GM18505 (cell line): ENCODE results near the gene XRCC1.

Experiments
- ATAC-seq: cut with Tn5 transposase; IDR thresholded peaks from one replicate; pipeline ENCODE4 v1.9.1; 2021; ENCODE audit not compliant: unreplicated experiment
- POLR2A ChIP-seq: IDR thresholded peaks from 4 replicates; pipeline ENCODE4 v1.6.1; 2011; ENCODE audit warnings: borderline replicate concordance; ENCODE audit not compliant: insufficient read depth, insufficient read length; ENCODE audit errors: extremely low read depth

XRCC1 gene, protein sequence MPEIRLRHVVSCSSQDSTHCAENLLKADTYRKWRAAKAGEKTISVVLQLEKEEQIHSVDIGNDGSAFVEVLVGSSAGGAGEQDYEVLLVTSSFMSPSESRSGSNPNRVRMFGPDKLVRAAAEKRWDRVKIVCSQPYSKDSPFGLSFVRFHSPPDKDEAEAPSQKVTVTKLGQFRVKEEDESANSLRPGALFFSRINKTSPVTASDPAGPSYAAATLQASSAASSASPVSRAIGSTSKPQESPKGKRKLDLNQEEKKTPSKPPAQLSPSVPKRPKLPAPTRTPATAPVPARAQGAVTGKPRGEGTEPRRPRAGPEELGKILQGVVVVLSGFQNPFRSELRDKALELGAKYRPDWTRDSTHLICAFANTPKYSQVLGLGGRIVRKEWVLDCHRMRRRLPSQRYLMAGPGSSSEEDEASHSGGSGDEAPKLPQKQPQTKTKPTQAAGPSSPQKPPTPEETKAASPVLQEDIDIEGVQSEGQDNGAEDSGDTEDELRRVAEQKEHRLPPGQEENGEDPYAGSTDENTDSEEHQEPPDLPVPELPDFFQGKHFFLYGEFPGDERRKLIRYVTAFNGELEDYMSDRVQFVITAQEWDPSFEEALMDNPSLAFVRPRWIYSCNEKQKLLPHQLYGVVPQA

GRCh38 chr19:43575156-43575950 is at the start of gene XRCC1, which contains the start of gene PINLYP:
Gene XRCC1, minus strand, starts transcription at chr19:43575527. Its CDS starts 69 bp downstream, at chr19:43575458.
Gene PINLYP, plus strand, starts transcription at chr19:43575801. Its CDS starts 1,391 bp downstream, at chr19:43577192.
- ATAC-seq = peak; percentile 96
- peak; percentile 40 for TF ChIP-seq POLR2A

DNA sequence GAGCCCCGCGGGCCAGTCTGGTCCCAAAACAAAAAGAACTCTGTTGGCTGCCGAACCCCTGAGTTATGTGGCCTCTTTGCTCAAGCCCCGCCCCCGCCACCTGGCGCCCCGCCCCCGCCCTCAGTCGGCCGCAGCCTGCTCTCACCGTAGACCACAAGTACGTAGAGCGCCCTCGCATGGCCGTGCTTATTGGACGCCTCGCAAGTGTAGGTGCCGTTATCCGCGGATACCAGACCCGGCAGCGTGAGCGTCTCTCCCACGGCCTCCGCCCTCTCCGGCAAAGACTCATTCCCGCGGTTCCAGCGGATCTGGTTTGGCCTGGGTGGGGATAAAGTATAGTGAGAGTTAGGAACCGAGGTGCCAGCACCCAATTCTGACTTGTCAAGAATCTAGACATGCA is 49.6 kb upstream of the XRCC1 start:
- ATAC-seq = peak; percentile 48

DNA sequence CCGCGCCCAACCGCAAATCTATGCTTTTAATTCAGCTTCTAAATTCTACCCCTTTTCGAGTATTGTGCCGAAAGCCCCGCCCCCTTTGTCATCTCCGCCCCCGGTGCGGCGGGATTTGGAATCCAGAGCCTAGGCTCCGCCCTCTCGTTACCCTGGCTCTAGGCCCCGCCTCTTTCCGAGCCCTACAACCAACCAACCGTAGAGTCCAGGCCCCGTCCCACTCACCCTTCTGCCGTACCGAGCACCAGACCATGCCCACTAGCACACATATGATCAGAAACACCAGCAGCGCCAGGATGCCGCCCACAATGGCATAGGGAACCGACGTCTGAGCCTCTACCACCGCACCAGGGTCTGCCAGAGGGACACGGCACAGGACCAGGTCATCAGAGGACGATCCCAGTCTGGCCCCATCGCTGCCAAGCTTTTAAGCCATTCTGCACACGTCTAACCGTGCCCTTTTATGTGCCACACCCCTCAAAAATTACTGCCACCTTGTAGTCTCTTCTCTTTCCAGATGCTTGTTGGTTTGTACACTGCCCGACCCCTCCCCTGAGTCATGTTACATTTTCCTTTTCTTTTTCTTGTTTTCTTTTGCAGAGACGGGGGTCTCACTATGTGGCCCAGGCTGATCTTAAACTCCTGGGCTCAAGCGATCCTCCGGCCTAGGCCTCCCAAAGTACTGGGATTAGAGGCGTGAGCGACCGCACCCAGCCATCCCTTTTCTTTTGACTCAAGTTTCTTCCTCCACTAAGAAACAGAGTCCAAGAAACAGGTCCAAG is 48.8 kb upstream of the XRCC1 start:
- no peak for ATAC-seq

More for the DNA sequence above, 49.6 kb upstream of the XRCC1 start:
- TF ChIP-seq POLR2A = no peak

GRCh38 chr19:43622956-43623355 is 47.6 kb upstream of the XRCC1 start:
- ATAC-seq = no peak
- TF ChIP-seq POLR2A = no peak

More for the DNA sequence above, 48.8 kb upstream of the XRCC1 start:
- TF ChIP-seq POLR2A = no peak

- TF ChIP-seq POLR2A = no peak
- no peak for ATAC-seq
These were observed 46.7 kb upstream of the XRCC1 start for GRCh38 chr19:43622070-43622469.

GRCh38 chr19:43620061-43621001 is 45.0 kb upstream of the XRCC1 start:
- no peak for ATAC-seq
- no peak for TF ChIP-seq POLR2A

DNA sequence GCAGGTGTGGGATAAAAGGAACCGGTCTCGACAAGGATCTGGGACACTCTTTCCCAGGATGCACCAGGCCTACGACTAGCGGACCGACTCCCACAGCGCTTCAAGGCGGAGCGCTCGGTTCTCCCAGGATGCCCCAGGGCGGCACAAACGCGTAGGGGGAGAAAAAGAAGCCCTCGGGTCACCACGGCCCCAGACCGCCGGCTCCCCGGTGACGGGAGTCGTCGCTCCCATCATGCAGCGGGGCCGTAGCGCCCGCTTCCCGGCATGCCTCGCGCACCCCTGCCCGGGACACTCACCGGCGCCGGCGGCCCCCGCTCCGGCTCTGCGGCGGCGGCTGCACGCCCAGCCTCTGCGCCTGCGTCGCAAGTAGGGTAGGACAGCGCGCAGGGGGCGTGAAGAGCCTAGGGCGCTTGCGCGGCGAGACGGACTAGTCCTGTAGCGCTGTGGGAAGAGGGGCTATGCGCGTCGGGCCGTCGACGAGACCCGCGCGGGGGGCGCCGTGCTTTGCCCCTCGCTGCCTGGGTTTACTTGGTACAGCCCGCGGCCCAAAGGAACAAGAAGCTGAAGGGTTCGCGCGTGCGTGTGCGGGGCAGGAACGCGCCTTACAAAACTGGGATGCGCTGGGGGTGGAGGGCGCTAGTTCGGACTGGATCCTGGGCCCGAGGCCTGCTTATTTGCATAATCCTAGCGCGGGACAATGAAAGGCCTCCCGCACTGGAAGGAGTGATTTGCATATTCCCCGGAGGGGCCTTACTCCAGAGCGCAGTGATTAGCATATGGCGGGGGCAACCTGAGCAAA is 44.1 kb upstream of the XRCC1 start, which contains the start of gene ZNF428:
ZNF428 (minus strand) TSS at position 368 of the 799 bp plus-strand sequence. CDS start 5,325 bp downstream, outside the sequence.
- peak; percentile 78 for ATAC-seq
- TF ChIP-seq POLR2A = peak; percentile 87

DNA sequence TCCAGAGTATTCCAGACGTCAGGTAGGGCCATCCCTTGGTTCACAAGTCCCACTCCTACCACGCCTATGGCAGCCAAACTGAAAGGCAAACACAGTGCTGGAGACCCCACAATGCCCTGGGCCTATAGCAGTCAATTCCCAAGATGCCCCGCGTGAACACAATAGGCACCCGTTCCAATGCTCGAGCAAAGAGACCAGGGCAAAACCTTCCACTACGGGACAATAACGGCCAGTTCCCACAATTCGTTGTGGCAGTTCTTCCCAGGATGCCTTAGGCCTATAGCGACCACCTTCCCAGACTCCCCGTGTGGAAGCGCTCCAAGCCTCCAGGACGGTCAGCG is 43.6 kb upstream of the XRCC1 start:
- no peak for TF ChIP-seq POLR2A
- peak; percentile 20 for ATAC-seq

DNA sequence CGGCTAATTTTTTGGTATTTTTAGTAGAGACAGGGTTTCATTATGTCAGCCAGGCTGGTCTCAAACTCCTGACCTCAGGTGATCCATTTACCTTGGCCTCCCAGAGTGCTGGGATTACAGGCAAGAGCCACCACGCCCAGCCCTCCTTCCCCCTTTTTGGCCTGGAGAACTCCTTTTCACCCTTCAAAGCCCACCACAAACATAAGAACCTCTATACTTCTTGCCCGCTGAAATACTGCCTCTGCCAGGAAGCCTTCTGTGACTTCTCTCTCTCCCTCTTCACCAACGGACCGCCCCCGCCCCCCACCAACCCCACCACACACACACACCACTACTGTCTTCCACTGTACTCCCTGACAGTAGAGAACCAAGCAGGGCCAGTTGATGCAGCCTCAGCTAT is 41.6 kb upstream of the XRCC1 start:
- TF ChIP-seq POLR2A = no peak
- no peak for ATAC-seq

DNA sequence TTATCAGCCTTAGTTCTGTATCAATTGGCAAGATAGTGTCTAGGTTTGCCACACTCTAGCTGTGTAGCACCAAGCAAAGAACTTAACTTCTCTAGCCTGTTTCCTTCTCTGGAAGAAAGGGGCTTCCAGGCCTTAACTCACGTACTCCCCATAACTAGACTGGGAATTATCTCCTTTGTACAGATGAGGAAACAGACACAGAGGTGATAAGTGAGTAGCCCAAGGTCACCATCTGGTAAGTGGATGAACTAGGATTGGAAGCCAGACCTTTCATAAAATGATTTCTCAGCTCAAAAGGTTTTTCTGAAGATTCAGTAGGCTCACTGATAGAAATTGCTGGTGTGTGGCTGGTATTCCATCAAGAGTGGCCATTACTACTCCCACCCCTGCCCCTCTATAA is 41.0 kb upstream of the XRCC1 start:
- TF ChIP-seq POLR2A = no peak

GRCh38 chr19:43612374-43612773 is 37.0 kb upstream of the XRCC1 start:
- no peak for ATAC-seq
- TF ChIP-seq POLR2A = no peak

More for the DNA sequence above, 41.0 kb upstream of the XRCC1 start:
- ATAC-seq = no peak
